NCI-H1694 (cell line): ENCODE results near the gene MYO9A.
"Not testable (repeated sequence)": the region's sequence is repeated elsewhere in the genome, so short reads cannot be mapped to it uniquely, and the experiment has no call there.

Source experiments
- DNase-seq: peaks from one replicate; lab custom pipeline; 2025; lab: John Stamatoyannopoulos, UW

The MYO9A gene

GRCh38 chr15:71874245-71874644 lies 243.7 kb downstream of the MYO9A start:
- DNase-seq, result no peak

- not testable (repeated sequence) for DNase-seq
Observed at GRCh38 chr15:71858232-71858631, 259.7 kb downstream of the MYO9A start.

GRCh38 chr15:71853543-71853942 lies 264.4 kb downstream of the MYO9A start:
- no peak for DNase-seq

- no peak for DNase-seq
Observed at GRCh38 chr15:71844916-71845315, 273.0 kb downstream of the MYO9A start.

- DNase-seq, result no peak
Observed at GRCh38 chr15:71841563-71841962, 276.4 kb downstream of the MYO9A start.

GRCh38 chr15:71830981-71831380 lies 287.0 kb downstream of the MYO9A start:
- no peak for DNase-seq

- DNase-seq, result no peak
Observed at GRCh38 chr15:71826196-71826595, 291.8 kb downstream of the MYO9A start.

GRCh38 chr15:71825021-71825730 lies 292.8 kb downstream of the MYO9A start:
- DNase-seq, result no peak

- DNase-seq, result no peak
Observed at GRCh38 chr15:71823801-71824200, 294.1 kb downstream of the MYO9A start.

GRCh38 chr15:71822890-71823630 lies 294.9 kb downstream of the MYO9A start:
- DNase-seq, result no peak

- no peak for DNase-seq
Observed at GRCh38 chr15:71821547-71822129, 296.3 kb downstream of the MYO9A start.

GRCh38 chr15:71820127-71820526 lies 297.8 kb downstream of the MYO9A start:
- no peak for DNase-seq

- DNase-seq, result no peak
Observed at GRCh38 chr15:71817351-71817750, 300.6 kb downstream of the MYO9A start.

- DNase-seq, result no peak
Observed at GRCh38 chr15:71815301-71815700, 302.6 kb downstream of the MYO9A start.

GRCh38 chr15:71813723-71814470 lies 304.1 kb downstream of the MYO9A start:
- DNase-seq, result no peak

- DNase-seq, result no peak
Observed at GRCh38 chr15:71812966-71813722, 304.8 kb downstream of the MYO9A start.

- no peak for DNase-seq
Observed at GRCh38 chr15:71811752-71812735, 305.9 kb downstream of the MYO9A start.

GRCh38 chr15:71811036-71811736 lies 306.8 kb downstream of the MYO9A start:
- DNase-seq, result no peak

GRCh38 chr15:71810256-71811035 lies 307.5 kb downstream of the MYO9A start, which contains the start of gene NR2E3:
NR2E3 (plus strand) TSS chr15:71810554; CDS start chr15:71810744, 190 bp downstream.
- no peak for DNase-seq
